Activated naive CD4-positive, alpha-beta T cell (primary cell): Measurements from ENCODE around the gene BRD3OS.

Experiments used
- DNase-seq, 4 experiments: peaks; one replicate each; lab custom pipeline; 2025; lab: John Stamatoyannopoulos, UW

BRD3OS gene

GRCh38 chr9:134004881-134005280, 20.4 kb upstream of the BRD3OS start:
- no peak for DNase-seq

GRCh38 chr9:134005381-134005780, 19.9 kb upstream of the BRD3OS start:
- no peak for DNase-seq

- DNase-seq: no peak
Observed at GRCh38 chr9:134007150-134007549, 18.1 kb upstream of the BRD3OS start.

GRCh38 chr9:134007571-134007970, 17.7 kb upstream of the BRD3OS start:
- DNase-seq: no peak

- no peak for DNase-seq
Observed at GRCh38 chr9:134010310-134011173, 14.7 kb upstream of the BRD3OS start.

GRCh38 chr9:134011401-134011800, 13.9 kb upstream of the BRD3OS start:
- DNase-seq: no peak

GRCh38 chr9:134014946-134015345, 10.3 kb upstream of the BRD3OS start:
- DNase-seq: no peak

- DNase-seq: no peak
Observed at GRCh38 chr9:134024214-134024792, 978 bp upstream of the BRD3OS start.

GRCh38 chr9:134025606-134026541, 593 bp downstream of the BRD3OS start:
- DNase-seq: peak in 3 of 4 experiments; percentile 28 to 47 (median 31)

- DNase-seq: no peak
Observed at GRCh38 chr9:134026581-134026980, 1.3 kb downstream of the BRD3OS start.

- DNase-seq: no peak
Observed at GRCh38 chr9:134026981-134027380, 1.7 kb downstream of the BRD3OS start.

- no peak for DNase-seq
Observed at GRCh38 chr9:134027561-134027960, 2.3 kb downstream of the BRD3OS start.

- no peak for DNase-seq
Observed at GRCh38 chr9:134028076-134028475, 2.8 kb downstream of the BRD3OS start.

- DNase-seq: no peak
Observed at GRCh38 chr9:134028575-134029247, 3.4 kb downstream of the BRD3OS start.

- no peak for DNase-seq
Observed at GRCh38 chr9:134029248-134030226, 4.3 kb downstream of the BRD3OS start.

- no peak for DNase-seq
Observed at GRCh38 chr9:134030821-134031470, 5.7 kb downstream of the BRD3OS start.

GRCh38 chr9:134031783-134032182, 6.5 kb downstream of the BRD3OS start:
- no peak for DNase-seq

GRCh38 chr9:134032456-134033222, 7.4 kb downstream of the BRD3OS start:
- no peak for DNase-seq

GRCh38 chr9:134033516-134034214, 8.4 kb downstream of the BRD3OS start:
- no peak for DNase-seq
